Neutrophil (primary cell): ENCODE results near the gene CAMTA1.

Experiments used
- H3K27ac ChIP-seq: fragments of 200-600 bp; sonication (generic); 2 replicates; pipeline ENCODE4 v1.5.1; 2016; ENCODE audit warnings: mild to moderate bottlenecking, moderate library complexity
- H3K27me3 ChIP-seq: fragments of 200-600 bp; sonication (generic); 2 replicates; pipeline ENCODE4 v1.6.0; 2016; ENCODE audit warnings: mild to moderate bottlenecking
- H3K36me3 ChIP-seq: fragments of 200-600 bp; sonication (generic); 2 replicates; pipeline ENCODE4 v1.5.1; 2017
- H3K4me1 ChIP-seq, 2 experiments: fragments of 200-600 bp in 1 of 2; sonication (generic) in 1 of 2; 1 replicate in 1 of 2; 2 replicates in 1 of 2; pipeline versions ENCODE4 v1.5.1 to v1.6.1; 2013 to 2016; ENCODE audit warnings: low read depth in 1 of 2, low read length in 1 of 2, mild to moderate bottlenecking in 1 of 2, moderate library complexity in 1 of 2; ENCODE audit not compliant: control insufficient read depth in 1 of 2, insufficient read depth in 1 of 2
- H3K4me3 ChIP-seq, 2 experiments: fragments of 200-600 bp in 1 of 2; sonication (generic) in 1 of 2; 1 replicate in 1 of 2; 2 replicates in 1 of 2; pipeline ENCODE4 v1.5.1; 2013 to 2016; ENCODE audit warnings: low read depth in 1 of 2, low read length in 1 of 2, mild to moderate bottlenecking in 1 of 2, moderate library complexity in 1 of 2
- H3K9me3 ChIP-seq: fragments of 200-600 bp; sonication (generic); 2 replicates; pipeline ENCODE4 v1.5.1; 2016
- CTCF ChIP-seq: fragments of 200-600 bp; sonication (generic); IDR thresholded peaks from 2 replicates; pipeline ENCODE4 v1.5.1; 2016; ENCODE audit warnings: antibody characterized with exemption

CAMTA1 gene

GRCh38 chr1:7513081-7513480, 727.8 kb downstream of the CAMTA1 start:
- no peak overlapping the region for H3K4me3 ChIP-seq
- no peak for TF ChIP-seq CTCF
- H3K9me3 ChIP-seq = no peaks in the 10 kb centered on the region
- H3K4me1 ChIP-seq = no peaks in the 10 kb centered on the region
- H3K36me3 ChIP-seq = no peaks in the 10 kb centered on the region
- H3K27ac ChIP-seq = no peak overlapping the region
- no peaks in the 10 kb centered on the region for H3K27me3 ChIP-seq

- no peaks in the 10 kb centered on the region for H3K4me1 ChIP-seq
- no peak overlapping the region for H3K4me3 ChIP-seq
- no peaks in the 10 kb centered on the region for H3K27me3 ChIP-seq
- no peaks in the 10 kb centered on the region for H3K36me3 ChIP-seq
- TF ChIP-seq CTCF = no peak
- H3K27ac ChIP-seq = no peak overlapping the region
- no peaks in the 10 kb centered on the region for H3K9me3 ChIP-seq
Observed at GRCh38 chr1:7515175-7515574, 729.9 kb downstream of the CAMTA1 start.

- Histone ChIP-seq H3K4me3 (no peak overlapping the region), H3K27ac (no peak overlapping the region), H3K4me1 (no peaks in the 10 kb centered on the region), H3K27me3 (no peaks in the 10 kb centered on the region), H3K9me3 (no peaks in the 10 kb centered on the region), H3K36me3 (no peaks in the 10 kb centered on the region)
- no peak for TF ChIP-seq CTCF
Observed at GRCh38 chr1:7515904-7516303, 730.6 kb downstream of the CAMTA1 start.

- no peaks in the 10 kb centered on the region for H3K4me1 ChIP-seq
- TF ChIP-seq CTCF = no peak
- no peaks in the 10 kb centered on the region for H3K36me3 ChIP-seq
- no peak overlapping the region for H3K27ac ChIP-seq
- no peaks in the 10 kb centered on the region for H3K27me3 ChIP-seq
- no peaks in the 10 kb centered on the region for H3K9me3 ChIP-seq
- H3K4me3 ChIP-seq = no peak overlapping the region
Observed at GRCh38 chr1:7516341-7516740, 731.1 kb downstream of the CAMTA1 start.

- TF ChIP-seq CTCF = no peak
- Histone ChIP-seq H3K9me3 (no peaks in the 10 kb centered on the region), H3K4me1 (no peaks in the 10 kb centered on the region), H3K36me3 (no peaks in the 10 kb centered on the region), H3K27me3 (no peaks in the 10 kb centered on the region), H3K27ac (no peak overlapping the region), H3K4me3 (no peak overlapping the region)
Observed at GRCh38 chr1:7516929-7517328, 731.7 kb downstream of the CAMTA1 start.
